Esophagus squamous epithelium (tissue), 5 donors: ENCODE measurements around the gene LRBA. TPM values are rescaled to one million over a fixed set of nuclear protein-coding genes. Genes with fewer than 3 reads are reported as not detected.

ENCODE experiments used
- DNase-seq: peaks from one replicate; lab custom pipeline; 2025; lab: John Stamatoyannopoulos, UW
- H3K27ac ChIP-seq, 4 donors: fragments of 200-600 bp; sonication (generic); one replicate each; pipeline ENCODE4 v1.5.1; 2016 to 2019; ENCODE audit warnings: mild to moderate bottlenecking in 1 of 4
- H3K27me3 ChIP-seq, 4 donors: fragments of 200-600 bp; sonication (generic); 1 replicate in 3 of 4; 2 replicates in 1 of 4; pipeline versions ENCODE4 v1.5.1 to v1.6.0; 2017 to 2021; ENCODE audit warnings: antibody characterized with exemption in 1 of 4
- H3K36me3 ChIP-seq, 3 donors: fragments of 200-600 bp; sonication (generic); one replicate each; pipeline ENCODE4 v1.5.1; 2016 to 2019
- H3K4me1 ChIP-seq, 3 donors: fragments of 200-600 bp; sonication (generic); one replicate each; pipeline ENCODE4 v1.5.1; 2017 to 2019
- H3K4me3 ChIP-seq, 4 donors: fragments of 200-600 bp; sonication (generic); 1 replicate in 3 of 4; 2 replicates in 1 of 4; pipeline ENCODE4 v1.5.1; 2016 to 2019; ENCODE audit warnings: mild to moderate bottlenecking in 2 of 4, moderate library complexity in 1 of 4
- H3K9me3 ChIP-seq, 3 donors: fragments of 200-600 bp; sonication (generic); one replicate each; pipeline ENCODE4 v1.5.1; 2016 to 2019
- CTCF ChIP-seq, 6 experiments: fragments of 450-650 bp in 4 of 6; fragments of 200-600 bp in 2 of 6; sonication (generic) in 2 of 6; IDR thresholded peaks; one replicate each; pipeline ENCODE4 v1.5.1; 2016 to 2019; ENCODE audit warnings: antibody characterized with exemption in 6 of 6, mild to moderate bottlenecking in 4 of 6, moderate library complexity in 4 of 6
- POLR2A ChIP-seq, 4 donors: fragments of 450-650 bp; IDR thresholded peaks; one replicate each; pipeline ENCODE4 v1.6.1; 2017; ENCODE audit warnings: antibody characterized with exemption in 4 of 4, mild to moderate bottlenecking in 4 of 4, moderate library complexity in 3 of 4
- WGBS, 2 donors: methylation state at CpG; one replicate each; pipeline ENCODE4 v1.1.5; 2018; 5-methylcytosine and 5-hydroxymethylcytosine counted together
- intact Hi-C: fragments of 100-400 bp; cut with DNase I; formaldehyde crosslinking; loops from one replicate; pipeline ENCODE4 v1.15.0; 2022
- total RNA-seq, 4 donors: library from RNA; depleted of rRNA; stranded (reverse); fragments of >200 nt; gene quantifications; one replicate each; pipeline ENCODE4 v1.1.0, GENCODE V29; 2016
- donor health status: DM: yes; HTN: yes; CAD: no.

Gene LRBA
- total RNA-seq, 4 donors from 2014 or later, result 54.7 to 91.8 (median 66.2) TPM

GRCh38 chr4:150255610-150256224 is 759.4 kb downstream of the LRBA start:
- no peak overlapping the region for H3K4me3 ChIP-seq
- no peaks in the 10 kb centered on the region for H3K27me3 ChIP-seq
- WGBS, 2 donors, result 62 to 84% methylated on average over 5 to 7 of the region's 16 CpGs
- H3K9me3 ChIP-seq, result no peaks in the 10 kb centered on the region
- H3K27ac ChIP-seq, result peak overlapping the region in 3 of 4 donors; percentile 38 to 73 (median 52)
- no peaks in the 10 kb centered on the region for H3K36me3 ChIP-seq
- intact Hi-C loops, result no loop called here
- DNase-seq, result no peak
- no peak for TF ChIP-seq CTCF (IDR thresholded peaks at IDR 0.05)
- TF ChIP-seq POLR2A (IDR thresholded peaks at IDR 0.05), result no peak
- peaks cover 0 to 24% (median 4%) of the 10 kb centered on the region in 3 donors for H3K4me1 ChIP-seq

DNA sequence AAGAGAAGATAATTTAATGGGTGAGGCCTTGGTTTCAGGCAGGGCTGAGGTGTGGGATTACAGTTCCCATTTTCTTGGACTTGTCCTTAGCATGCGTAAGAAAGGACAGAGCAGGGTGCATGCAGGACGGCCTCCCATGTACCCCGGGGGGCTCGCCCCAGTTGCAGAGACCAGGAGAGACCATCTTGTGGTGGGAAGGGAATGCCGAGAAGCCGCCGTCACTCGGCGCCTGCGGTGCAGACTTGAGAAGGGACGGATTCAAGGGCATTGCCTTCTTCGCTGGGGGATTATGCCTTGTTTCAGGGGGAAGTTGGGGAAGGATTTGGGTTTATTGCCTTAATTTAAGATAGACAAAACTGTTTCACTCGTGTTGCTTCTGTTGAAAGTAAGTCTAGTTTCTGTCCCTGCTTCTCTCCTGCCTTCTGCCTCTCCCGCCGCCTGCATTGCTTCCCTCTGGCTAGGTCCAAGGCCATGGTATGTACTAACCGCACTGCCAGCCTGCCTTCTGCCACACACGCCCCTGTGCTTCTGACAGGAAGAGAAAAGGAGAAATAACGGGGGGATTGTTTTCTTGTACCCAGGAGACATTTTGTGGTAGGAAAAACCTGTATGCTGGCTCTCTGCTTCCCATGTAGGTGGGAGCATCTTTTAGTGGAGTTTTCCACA is 761.0 kb downstream of the LRBA start:
- no peak for DNase-seq

DNA sequence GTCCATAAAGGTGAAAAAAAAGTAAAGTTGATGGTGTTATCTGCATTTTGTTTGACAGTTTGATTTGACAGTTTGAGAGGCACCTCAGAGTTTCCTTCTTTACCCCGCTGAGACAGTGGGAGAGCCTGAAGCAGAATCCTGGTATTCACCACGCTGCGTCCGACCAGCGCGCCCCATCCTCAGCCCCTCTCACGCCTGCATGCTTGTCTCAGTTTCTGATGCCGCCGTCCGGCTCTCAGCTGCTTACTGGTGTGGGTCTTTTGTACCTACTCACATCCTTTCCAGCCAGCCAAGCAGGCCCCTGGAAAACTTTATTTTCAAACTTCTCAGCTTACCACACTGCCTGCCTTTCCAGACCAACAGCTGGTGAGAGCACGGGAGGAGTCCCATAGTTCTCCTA is 761.7 kb downstream of the LRBA start:
- Histone ChIP-seq H3K4me3 (no peak overlapping the region), H3K4me1 (peaks cover 0 to 24% (median 4%) of the 10 kb centered on the region in 3 donors), H3K9me3 (no peaks in the 10 kb centered on the region), H3K27ac (no peak overlapping the region), H3K27me3 (no peaks in the 10 kb centered on the region), H3K36me3 (no peaks in the 10 kb centered on the region)
- no peak for DNase-seq
- intact Hi-C loops, result no loop called here
- TF ChIP-seq POLR2A (IDR thresholded peaks at IDR 0.05), result no peak
- TF ChIP-seq CTCF (IDR thresholded peaks at IDR 0.05), result no peak
- WGBS, 2 donors, result 91 to 96% methylated on average over 11 of the region's 11 CpGs

More for the DNA sequence above, 761.0 kb downstream of the LRBA start:
- H3K9me3 ChIP-seq, result no peaks in the 10 kb centered on the region
- no peaks in the 10 kb centered on the region for H3K27me3 ChIP-seq
- TF ChIP-seq CTCF (IDR thresholded peaks at IDR 0.05) (no peak), POLR2A (IDR thresholded peaks at IDR 0.05) (no peak)
- peaks cover 0 to 24% (median 4%) of the 10 kb centered on the region in 3 donors for H3K4me1 ChIP-seq
- intact Hi-C loops, result no loop called here
- no peak overlapping the region for H3K4me3 ChIP-seq
- H3K27ac ChIP-seq, result no peak overlapping the region
- WGBS, 2 donors, result 91 to 96% methylated on average over 15 to 18 of the region's 18 CpGs
- H3K36me3 ChIP-seq, result no peaks in the 10 kb centered on the region

- no peaks in the 10 kb centered on the region for H3K36me3 ChIP-seq
- TF ChIP-seq POLR2A (IDR thresholded peaks at IDR 0.05), result no peak
- TF ChIP-seq CTCF (IDR thresholded peaks at IDR 0.05), result no peak
- no peaks in the 10 kb centered on the region for H3K9me3 ChIP-seq
- DNase-seq, result no peak
- H3K27me3 ChIP-seq, result no peaks in the 10 kb centered on the region
- peaks cover 0 to 23% (median 4%) of the 10 kb centered on the region in 3 donors for H3K4me1 ChIP-seq
- no peak overlapping the region for H3K27ac ChIP-seq
- intact Hi-C loops, result no loop called here
- H3K4me3 ChIP-seq, result no peak overlapping the region
- WGBS, 2 donors, result 87 to 92% methylated on average over 6 to 7 of the region's 7 CpGs
These were observed 762.3 kb downstream of the LRBA start for GRCh38 chr4:150252741-150253140.

DNA sequence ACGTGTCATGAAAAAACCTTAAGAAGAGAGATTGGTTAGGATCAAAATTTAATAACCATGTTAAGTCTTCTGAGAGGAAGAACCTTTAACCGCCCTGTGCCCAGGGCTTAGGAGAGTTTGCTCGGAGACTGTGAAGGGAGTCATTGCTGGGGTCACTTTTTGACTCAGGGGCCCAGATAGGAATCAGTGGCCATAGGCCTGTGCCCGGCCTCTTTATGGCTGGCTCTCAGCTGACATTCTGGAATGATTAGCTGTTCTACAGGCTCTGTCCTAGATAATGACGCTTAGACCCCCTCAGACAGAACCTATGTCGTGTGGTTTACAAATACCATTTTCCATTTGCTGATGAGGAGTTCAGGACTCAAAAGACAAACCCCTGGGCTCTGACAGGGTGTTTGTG is 762.8 kb downstream of the LRBA start:
- Histone ChIP-seq H3K27me3 (no peaks in the 10 kb centered on the region), H3K36me3 (no peaks in the 10 kb centered on the region), H3K27ac (peak overlapping the region in 1 of 4 donors; percentile 15), H3K9me3 (no peaks in the 10 kb centered on the region), H3K4me1 (peaks cover 0 to 18% (median 4%) of the 10 kb centered on the region in 3 donors), H3K4me3 (no peak overlapping the region)
- intact Hi-C loops, result no loop called here
- TF ChIP-seq CTCF (IDR thresholded peaks at IDR 0.05) (no peak), POLR2A (IDR thresholded peaks at IDR 0.05) (no peak)
- DNase-seq, result no peak
- WGBS, 2 donors, result 75 to 76% methylated on average over 6 of the region's 6 CpGs
